SU-DHL-6 (cell line): Measurements from ENCODE around the gene NCAPD3.

ENCODE experiments used
- CTCF ChIP-seq: fragments of 200-600 bp; sonication (generic); IDR thresholded peaks from one replicate; pipeline ENCODE4 v1.5.1; 2017; ENCODE audit warnings: antibody characterized with exemption, mild to moderate bottlenecking, low read length, moderate library complexity; ENCODE audit not compliant: insufficient read depth, poor library complexity, severe bottlenecking
- EZH2phosphoT487 ChIP-seq: fragments of 200-600 bp; sonication (generic), shearing (Covaris generic); conservative IDR thresholded peaks from 2 replicates; pipeline ENCODE4 v1.6.1; 2018; ENCODE audit warnings: mild to moderate bottlenecking, antibody characterized with exemption, low read length, moderate library complexity, mixed read lengths

- TF ChIP-seq EZH2phosphoT487: no peak
- TF ChIP-seq CTCF: no peak
Measured at GRCh38 chr11:134230339-134230738, 6.6 kb upstream of the NCAPD3 start.
